GM18499 (cell line): ENCODE results near the gene UNG.

ENCODE experiments used
- ATAC-seq: cut with Tn5 transposase; IDR thresholded peaks from one replicate; pipeline ENCODE4 v1.9.1; 2021; ENCODE audit warnings: moderate number of reproducible peaks; ENCODE audit not compliant: insufficient read depth, unreplicated experiment

Gene UNG

DNA sequence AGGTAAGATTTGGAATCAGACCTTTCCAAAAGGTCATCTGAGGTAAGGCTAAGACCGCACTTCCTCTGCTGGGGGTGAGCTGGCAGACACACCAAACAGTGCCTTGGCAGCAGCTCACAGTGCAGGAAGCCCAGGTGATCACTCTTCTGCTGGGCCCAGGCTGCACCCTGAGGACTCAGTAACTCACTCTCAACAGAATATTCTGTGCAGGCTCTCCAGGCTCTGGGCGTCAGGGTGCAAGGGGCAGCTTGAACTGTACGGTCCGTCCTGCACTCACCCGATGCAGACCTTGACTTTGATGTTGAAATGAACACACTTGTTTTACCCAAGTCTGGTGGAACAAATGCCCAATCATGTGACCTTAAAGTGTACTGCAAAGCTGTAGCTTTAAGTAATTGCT lies 10.1 kb upstream of the UNG start:
- ATAC-seq, result no peak

DNA sequence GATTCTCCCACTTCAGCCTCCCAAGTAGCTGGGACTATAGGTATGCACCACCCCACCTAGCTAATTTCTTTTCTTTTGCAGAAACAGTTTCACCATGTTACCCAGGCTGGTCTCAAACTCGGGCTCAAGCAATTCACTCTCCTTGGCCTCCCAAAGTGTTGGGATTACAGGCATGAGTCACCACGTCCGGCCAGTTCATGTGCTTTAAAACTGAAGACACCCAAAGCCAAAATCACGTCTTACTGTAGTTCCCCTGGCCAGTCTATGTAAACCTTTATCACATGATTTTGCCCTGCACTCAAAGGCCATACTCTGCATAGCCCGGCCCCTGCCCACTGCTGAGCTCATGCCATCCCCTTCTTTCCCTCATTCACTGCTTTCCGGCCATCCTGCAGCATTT lies 8.6 kb upstream of the UNG start:
- no peak for ATAC-seq

DNA sequence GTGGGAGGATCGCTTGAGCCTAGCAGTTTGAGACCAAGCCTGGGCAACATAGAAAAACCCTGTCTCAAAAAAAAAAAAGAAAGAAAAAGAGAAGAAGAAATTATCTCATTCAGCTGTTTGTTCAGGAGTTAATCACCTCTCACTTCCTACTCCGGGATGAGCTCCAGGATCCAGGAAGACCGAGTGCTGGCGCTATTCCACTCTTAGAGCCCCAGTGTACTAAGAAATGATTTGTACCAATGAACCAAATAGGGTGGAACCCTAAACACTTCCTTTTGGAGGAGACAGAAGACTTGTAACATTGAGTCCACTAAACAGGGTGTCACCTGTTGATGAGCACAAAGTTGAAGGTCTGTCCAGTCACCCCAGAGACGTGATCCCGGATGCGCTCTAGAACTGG lies 7.7 kb upstream of the UNG start:
- no peak for ATAC-seq

DNA sequence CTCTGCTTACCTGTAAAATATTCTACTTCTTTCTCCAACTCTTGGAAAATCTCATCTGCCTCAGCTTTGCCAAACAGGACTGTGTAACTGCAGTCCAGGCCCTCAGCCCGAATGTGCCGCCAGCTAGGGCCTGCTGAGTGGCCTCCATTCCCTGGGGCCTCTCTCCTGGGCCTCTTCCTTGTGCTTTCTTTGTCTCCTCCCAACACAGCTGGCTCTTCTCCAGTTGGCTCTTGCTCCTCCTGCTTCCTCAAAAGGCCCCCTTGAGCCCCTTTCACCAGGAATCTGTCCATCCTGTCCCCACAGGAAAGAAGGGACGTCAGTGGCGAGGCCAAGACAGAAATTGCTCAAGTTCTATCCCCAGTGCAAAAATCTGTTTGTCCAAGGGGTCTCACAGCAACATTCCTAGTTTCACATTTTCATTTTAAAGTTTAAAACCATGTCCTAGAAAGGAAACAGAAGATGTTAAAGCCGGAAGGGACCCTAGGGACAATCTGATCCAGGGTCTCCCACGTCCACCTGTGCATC lies 4.8 kb upstream of the UNG start:
- ATAC-seq, result no peak

DNA sequence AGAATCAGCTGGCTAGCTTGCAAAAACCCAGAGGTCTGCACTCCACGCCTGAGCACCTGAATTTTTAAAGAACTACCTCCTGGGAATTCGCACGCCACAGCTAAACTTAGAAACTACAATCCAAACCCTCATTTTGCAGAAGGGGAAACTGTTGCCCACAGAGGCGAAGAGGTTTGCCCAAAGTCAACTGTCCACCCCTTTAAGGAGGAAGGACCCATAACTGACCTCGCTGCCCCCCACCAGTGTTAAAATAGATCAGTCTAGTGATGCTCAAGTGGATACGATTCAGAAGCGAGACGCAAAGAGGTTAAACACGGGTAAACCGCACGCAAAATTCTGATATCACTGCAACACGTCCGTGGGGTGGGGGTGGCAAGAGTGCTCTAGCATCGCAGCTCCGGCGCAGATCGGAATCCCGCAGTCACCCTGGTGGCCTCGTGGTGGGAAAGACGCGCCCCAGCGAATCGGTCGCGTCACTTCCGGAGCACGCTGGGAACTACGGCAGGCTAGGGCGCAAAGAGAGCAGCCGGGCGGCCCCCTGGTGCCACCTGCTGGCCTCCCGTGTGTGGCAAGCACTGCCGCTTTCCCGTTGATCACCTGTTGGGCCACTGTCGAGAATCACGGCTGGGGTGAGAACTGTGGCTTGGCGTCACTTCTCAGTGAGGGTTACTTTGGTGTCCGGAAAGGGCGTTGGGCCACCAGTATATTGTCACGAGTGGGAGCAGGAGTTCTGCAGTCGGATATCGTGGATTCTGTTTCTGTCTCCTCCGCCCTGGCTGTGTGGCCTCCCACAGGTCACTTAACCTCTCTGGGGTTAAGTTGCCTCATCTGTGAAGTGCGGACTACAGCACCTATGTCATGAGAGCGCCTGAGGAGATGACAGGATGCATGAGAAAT lies 4.1 kb upstream of the UNG start, which contains the start of gene ALKBH2:
Gene ALKBH2, minus strand, starts transcription at position 451 of the 897 bp plus-strand sequence. CDS start 686 bp downstream, outside the sequence.
- ATAC-seq, result peak; percentile 36

DNA sequence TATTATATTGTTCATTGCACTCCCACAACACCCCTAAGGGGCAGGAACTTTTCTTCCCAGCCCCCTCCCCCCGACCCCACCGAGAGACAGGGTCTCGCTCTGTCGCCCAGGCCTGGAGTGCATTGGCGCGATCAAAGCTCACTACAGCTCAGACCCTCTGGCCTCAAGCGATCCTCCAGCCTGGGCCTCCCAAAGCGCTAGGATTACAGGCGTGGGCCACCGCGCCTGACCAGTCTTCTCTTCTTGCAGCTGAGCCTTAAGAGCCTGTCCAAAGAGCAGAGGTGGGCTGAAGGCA lies 310 bp upstream of the UNG start:
- no peak for ATAC-seq

DNA sequence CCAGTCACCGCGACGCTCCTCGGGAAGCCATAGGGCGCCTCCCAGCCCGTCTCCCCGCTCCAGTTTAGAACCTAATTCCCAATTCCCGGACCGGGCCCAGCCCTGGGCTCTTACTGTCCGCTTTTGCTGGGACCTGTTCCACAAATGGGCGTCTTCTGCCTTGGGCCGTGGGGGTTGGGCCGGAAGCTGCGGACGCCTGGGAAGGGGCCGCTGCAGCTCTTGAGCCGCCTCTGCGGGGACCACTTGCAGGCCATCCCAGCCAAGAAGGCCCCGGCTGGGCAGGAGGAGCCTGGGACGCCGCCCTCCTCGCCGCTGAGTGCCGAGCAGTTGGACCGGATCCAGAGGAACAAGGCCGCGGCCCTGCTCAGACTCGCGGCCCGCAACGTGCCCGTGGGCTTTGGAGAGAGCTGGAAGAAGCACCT lies 797 bp downstream of the UNG start:
- no peak for ATAC-seq

DNA sequence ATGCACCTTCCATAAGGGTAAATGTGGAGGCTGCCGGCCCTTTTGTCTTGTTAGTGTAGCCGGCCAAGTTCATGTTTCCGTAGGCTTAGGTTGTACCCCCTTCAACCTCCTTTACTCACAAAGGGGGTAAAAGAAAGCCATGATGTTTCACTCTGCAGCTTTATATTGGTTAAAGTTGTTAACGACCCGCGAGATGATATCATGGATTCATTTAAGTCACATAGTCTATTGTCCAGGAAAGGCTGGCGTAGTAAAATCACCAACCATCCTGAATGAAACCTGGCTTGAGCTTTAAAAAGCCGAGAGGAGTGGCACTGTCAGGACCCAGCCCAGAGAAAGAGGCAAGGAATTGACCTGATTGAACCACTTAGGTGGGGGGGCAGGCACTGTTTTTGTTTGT lies 1.3 kb downstream of the UNG start:
- no peak for ATAC-seq

DNA sequence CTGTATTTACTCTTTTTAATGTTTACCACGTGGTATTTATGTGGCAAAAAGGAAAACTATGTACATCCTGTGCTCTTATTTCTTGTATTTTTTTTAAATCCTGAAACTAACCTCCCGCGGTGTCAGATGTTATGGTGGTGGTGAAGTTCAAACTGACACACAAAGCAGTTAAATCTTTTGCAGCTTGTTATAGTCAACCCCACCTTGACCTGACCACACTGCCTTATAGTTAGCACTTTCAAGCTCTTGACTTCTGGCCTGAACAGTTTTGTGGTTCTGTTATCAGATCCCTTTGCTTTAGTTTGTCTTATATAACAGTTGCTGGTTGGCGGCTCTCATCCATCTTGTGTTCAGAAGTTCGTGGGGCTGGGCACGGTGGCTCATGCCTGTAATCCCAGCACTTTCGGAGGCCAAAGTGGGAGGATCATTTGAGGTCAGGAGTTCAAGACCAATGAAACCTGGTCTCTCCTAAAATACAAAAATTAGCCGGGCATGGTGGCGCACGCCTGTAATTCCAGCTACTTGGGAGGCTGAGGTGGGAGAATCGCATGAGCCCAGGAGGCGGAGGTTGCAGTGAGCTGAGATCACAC lies 2.1 kb downstream of the UNG start:
- ATAC-seq, result no peak

DNA sequence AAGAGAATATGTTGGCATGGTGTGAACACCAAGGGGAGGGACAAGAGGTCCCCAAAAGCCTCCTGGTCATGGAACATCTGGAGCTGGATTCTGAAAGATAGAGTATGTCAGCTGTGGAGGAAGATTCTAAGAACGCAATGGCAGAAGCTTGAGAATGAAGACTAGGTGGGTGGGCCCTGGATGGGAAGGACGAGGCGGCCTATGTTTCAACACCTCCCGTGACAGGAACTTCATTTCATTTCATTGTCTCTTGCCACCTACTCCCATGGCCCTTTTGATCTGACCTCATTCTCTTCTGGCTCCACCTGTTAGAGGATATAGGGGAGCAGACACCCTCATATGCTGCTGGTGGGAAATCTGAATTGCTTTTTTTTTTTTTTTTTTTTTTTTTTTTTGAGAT lies 3.3 kb downstream of the UNG start:
- ATAC-seq, result no peak

DNA sequence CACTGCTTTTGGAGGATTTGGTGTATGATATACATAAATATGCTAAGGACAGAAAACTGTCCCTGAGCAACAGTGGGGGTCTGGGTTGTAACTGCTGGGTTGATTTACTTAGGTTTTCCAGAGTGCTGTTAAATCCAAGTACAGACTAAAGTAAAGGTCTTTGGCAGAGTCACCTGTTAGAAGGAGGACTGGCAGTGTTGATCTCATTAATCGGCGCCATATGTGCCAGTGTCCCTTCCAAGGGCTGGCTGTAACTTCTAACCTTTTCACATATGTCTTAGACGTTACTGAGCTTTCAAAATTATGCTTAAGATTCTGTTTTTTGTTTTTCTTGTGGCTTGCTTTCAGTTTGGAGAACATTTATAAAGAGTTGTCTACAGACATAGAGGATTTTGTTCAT lies 5.1 kb downstream of the UNG start:
- ATAC-seq, result no peak

DNA sequence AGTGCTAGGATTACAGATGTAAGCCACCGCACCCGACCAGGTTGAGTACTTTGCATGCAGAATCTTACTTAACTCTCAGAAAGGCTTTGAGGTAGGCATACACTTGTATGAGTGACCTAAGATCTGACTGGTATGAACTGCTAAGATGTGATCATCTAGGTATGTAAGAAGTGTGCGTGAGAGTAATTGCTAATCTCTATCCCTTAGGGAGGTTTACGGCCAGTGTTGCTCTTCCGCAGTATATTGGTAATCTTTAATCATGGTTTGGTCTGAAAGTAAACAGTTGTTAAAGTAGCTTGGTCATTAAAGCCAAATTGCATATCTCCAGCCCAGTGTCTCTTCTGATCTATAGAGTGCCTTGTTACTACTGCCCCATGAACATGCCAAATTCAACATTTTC lies 7.8 kb downstream of the UNG start:
- ATAC-seq, result no peak

DNA sequence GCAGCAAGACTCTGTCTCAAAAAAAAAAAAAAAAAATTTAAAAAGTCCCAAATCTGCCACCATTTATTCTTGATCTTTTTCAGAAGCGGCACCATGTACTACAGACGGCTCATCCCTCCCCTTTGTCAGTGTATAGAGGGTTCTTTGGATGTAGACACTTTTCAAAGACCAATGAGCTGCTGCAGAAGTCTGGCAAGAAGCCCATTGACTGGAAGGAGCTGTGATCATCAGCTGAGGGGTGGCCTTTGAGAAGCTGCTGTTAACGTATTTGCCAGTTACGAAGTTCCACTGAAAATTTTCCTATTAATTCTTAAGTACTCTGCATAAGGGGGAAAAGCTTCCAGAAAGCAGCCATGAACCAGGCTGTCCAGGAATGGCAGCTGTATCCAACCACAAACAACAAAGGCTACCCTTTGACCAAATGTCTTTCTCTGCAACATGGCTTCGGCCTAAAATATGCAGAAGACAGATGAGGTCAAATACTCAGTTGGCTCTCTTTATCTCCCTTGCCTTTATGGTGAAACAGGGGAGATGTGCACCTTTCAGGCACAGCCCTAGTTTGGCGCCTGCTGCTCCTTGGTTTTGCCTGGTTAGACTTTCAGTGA lies 12.5 kb downstream of the UNG start:
- no peak for ATAC-seq

DNA sequence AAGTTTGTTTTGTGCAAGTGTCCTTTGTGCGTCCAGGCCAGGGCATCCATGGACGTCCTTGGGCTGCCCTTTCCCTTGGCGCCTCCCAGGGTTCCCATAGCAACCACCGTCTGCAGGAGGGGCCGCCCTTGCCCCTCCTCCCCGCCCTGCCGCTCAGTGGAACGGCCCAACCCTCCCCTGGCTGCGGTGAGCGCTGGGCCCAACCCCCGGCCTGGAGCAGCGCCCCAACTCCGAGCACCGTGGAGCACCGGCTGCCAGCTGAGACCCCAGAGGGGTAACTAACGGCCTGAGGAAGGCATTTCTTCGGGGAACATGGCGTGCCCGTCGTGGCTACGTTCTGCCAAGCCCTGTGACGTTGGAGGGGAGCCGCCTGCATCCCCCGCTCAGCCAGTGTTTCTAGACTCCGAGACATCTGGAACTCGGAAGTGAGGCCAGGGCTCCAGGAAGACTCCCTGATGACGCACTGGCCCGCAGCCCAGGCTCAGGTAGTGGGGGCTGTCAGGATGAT lies 13.6 kb downstream of the UNG start:
- ATAC-seq, result no peak

DNA sequence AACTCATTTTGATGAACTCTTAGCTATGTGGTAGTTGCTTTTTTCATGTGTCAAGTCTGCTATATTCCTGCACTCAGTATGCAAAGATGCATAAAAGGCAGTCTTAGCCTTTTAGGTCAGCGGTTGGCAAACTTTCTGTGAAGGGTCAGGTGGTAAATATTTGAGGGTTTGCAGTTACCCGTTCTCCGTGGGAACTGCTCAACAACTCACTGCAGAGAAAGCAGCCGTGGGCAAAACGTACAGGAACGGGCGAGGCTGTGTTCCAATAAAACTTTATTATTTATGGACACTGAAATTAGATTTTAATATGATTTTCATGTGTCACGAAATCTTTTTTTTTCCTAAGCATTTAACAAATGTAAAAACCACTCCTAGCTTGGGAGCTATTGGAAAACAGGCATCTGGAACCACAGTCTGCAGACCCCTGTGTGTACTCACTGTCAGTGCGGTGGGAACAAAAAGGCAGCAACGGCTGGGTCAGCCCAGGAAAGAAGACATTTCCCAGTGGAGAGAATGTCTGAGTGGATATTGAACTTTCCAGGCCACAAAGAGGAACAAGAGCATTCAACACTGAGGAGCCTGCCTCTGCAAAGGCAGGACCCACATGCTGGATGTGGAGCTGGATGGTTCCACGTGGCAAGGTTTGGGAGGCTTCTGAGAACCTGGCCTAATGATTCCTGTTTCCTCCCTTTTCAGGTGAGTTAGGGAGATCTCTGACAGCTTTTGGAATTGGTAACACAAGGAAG lies 15.5 kb downstream of the UNG start:
- ATAC-seq, result no peak

DNA sequence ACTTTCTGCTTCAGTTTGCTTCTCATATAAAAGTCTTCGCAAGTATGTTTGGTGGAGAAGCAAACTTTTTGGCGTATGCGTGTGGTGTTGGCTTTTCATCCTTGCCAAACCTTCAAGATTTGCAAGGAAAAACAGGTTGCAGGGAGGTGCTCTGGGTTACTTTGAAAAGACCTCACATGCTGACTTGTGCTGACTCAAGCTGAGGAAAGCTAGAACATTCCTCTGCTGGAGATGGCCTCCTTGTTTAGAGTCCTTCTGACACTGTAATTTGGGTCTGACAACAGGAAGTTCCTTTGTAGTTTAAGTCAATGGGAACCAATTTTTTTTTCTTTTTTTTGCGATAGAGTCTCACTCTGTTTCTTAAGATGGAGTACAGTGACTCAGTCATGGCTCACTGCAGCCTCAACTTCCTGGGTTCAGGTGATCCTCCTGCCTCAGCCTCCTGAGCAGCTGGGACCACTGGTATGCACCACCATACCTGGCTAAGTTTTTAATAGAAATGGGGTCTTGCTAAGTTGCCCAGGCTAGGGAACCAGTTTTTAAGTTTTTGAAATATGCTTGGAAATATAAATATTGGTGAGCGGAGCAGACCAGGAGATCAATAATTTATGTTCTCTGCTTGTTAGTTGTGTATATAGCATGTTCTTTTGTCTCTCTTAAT lies 16.4 kb downstream of the UNG start:
- ATAC-seq, result no peak

DNA sequence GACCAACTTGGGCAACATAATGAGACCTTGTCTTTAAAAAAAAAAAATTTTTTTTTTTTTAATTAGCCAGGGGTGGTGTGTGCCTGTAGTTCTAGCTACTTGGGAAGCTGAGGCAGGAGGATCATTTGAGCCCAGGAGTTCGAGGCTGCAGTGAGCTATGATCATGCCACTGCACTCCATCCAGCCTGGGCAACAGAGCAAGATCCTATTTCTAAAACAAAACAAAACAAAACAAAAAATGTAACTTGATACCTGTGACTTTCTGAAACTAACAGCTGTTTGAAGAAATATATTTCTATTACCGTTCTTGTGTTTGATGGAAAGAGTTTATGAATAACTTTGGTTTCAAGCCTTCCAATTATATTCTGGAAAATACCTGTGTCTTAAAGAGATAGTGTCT lies 17.2 kb downstream of the UNG start:
- no peak for ATAC-seq

DNA sequence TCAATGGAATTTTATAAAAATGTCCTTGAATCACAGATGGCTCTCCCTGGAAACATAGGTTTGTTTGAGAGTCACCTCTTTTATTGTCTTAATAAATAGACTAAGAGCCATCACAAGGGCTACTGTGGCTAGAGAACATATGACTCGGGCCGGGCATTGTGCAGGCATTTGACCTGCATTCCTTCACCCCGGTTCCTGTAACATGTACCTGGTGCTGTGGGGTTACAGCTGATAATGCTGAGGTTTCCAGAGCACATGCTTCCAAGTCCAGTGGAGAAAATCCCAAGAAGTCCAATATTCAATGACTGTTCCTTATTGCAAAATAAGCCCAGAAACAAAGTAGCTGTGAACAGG lies 18.0 kb downstream of the UNG start:
- no peak for ATAC-seq

DNA sequence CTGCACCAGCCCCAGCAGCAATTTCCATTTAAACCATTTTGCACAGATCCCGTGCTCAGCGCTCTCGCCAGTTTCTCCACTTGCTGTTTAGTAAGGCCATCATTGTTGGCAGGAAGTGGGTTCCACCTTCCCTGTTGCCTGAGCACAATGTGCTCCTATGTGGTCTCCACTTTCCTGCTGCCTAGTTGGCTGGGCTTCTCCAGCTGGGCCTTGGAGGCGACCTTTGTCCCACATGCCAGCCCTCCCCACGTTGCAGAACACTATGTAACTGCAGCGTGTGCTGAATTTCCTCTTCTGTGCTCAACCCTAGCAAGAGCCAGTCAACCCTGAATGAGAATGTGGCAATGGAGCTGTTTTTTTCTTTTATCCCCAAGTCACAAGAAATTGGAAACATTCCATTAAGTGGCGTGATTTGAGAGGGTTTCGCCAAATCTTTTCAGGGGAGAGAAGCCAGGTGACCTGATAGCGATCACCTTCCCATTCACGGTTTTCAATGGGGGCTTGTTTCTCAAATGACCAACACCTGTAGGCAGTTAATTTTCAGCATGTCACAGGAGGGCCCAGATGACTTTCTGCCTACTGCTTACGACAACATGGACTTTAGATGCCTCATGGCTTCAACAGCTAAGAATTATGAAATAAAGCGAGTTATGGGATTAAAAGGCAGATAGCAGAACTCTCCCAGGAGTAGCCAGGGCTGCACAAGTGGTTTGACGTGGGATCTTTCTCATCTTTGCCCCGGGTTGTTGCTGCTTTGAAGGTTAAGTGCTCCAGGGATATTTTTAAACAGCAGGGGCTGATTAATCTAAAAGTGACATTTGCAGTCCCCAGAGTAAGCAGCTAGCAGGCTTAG lies 18.6 kb downstream of the UNG start, which contains the start of gene ACACB:
Gene ACACB, plus strand, starts transcription at position 830 of the 853 bp plus-strand sequence. CDS start 22,819 bp downstream, outside the sequence.
- no peak for ATAC-seq
